HCT116 (cell line): ENCODE results near the gene GFPT1. TPM values are rescaled to one million over a fixed set of nuclear protein-coding genes. Genes with fewer than 3 reads are reported as not detected.

Experiments used
- ATAC-seq: fragments of 200-7000 bp; cut with Tn5 transposase; 2 replicates; pipeline ENCODE4 v1.9.1; 2020; ENCODE audit warnings: mild to moderate bottlenecking, moderate library complexity
- BruUV-seq: library from RNA; stranded (reverse); fragments of 400-500 nt; replicated peaks from 2 replicates; lab custom pipeline; 2021; lab: Mats Ljungman, UMichigan
- CTCF ChIA-PET: fragments of 300-600 bp; sonication (Branson Sonifier 250); formaldehyde crosslinking; loops from one replicate; lab custom pipeline; 2021; ENCODE audit warnings: antibody characterized with exemption; lab: Charles Lee
- POLR2A ChIA-PET: fragments of 300-600, 350-600 bp; sonication (Branson Sonifier 250); formaldehyde crosslinking; loops from one replicate; lab custom pipeline; 2021; ENCODE audit warnings: antibody characterized with exemption; lab: Charles Lee
- RAD21 ChIA-PET, 2 experiments: fragments of 300-600 bp; sonication (Branson Sonifier 250); formaldehyde crosslinking; loops; one replicate each; lab custom pipeline; 2023; ENCODE audit warnings: low total read pairs in 2 of 2; ENCODE audit not compliant: uncharacterized antibody in 2 of 2, unreplicated experiment in 2 of 2, low non-redundant PET in 1 of 2; lab: Charles Lee
- DNase-seq: peaks from one replicate; pipeline ENCODE4 v3.0.0-alpha.2; 2010; ENCODE audit warnings: low read depth, low spot score
- H2AFZ ChIP-seq: fragments of 200-600 bp; shearing (Covaris generic), sonication (generic); 2 replicates; pipeline ENCODE4 v1.6.1; 2017; ENCODE audit warnings: low read depth, mixed run types, mixed read lengths, antibody characterized with exemption, low read length; ENCODE audit not compliant: poor library complexity, severe bottlenecking
- H3K27ac ChIP-seq: 2 replicates; pipeline ENCODE4 v1.5.1; 2012; ENCODE audit warnings: low read depth, low read length
- H3K27me3 ChIP-seq: fragments of 200-600 bp; sonication (generic); 2 replicates; pipeline ENCODE4 v1.6.1; 2016; ENCODE audit warnings: mixed run types, low read length, mixed read lengths; ENCODE audit not compliant: insufficient read depth
- H3K36me3 ChIP-seq, 2 experiments: fragments of 200-500 bp in 1 of 2; fragments of 200-600 bp in 1 of 2; sonication (Bioruptor generic) in 1 of 2; sonication (generic) in 1 of 2; 2 replicates each; pipeline versions ENCODE4 v1.5.1 to v1.6.1; 2014 to 2016; ENCODE audit warnings: low read length in 2 of 2, inconsistent platforms in 1 of 2, mixed read lengths in 1 of 2, mixed run types in 1 of 2; ENCODE audit not compliant: insufficient read depth in 2 of 2, control insufficient read depth in 1 of 2
- H3K4me1 ChIP-seq, 2 experiments: fragments of 200-600 bp in 1 of 2; sonication (generic) in 1 of 2; 2 replicates each; pipeline versions ENCODE4 v1.5.1 to v1.6.1; 2012 to 2017; ENCODE audit warnings: low read length in 2 of 2, inconsistent platforms in 1 of 2, mild to moderate bottlenecking in 1 of 2, mixed read lengths in 1 of 2, mixed run types in 1 of 2, moderate library complexity in 1 of 2; ENCODE audit not compliant: insufficient read depth in 2 of 2, control insufficient read depth in 1 of 2
- H3K4me2 ChIP-seq: fragments of 200-600 bp; sonication (generic); 2 replicates; pipeline ENCODE4 v1.6.1; 2017; ENCODE audit warnings: mixed run types, low read length, mixed read lengths
- H3K4me3 ChIP-seq, 2 experiments: fragments of 200-600 bp in 1 of 2; sonication (generic) in 1 of 2; replicated peaks in 1 of 2; 2 replicates each; pipeline ENCODE4 v1.5.1; 2011 to 2016; ENCODE audit warnings: low read length in 2 of 2, control low read depth in 1 of 2, low read depth in 1 of 2, mild to moderate bottlenecking in 1 of 2, mixed read lengths in 1 of 2, mixed run types in 1 of 2
- H3K79me2 ChIP-seq: fragments of 200-600 bp; sonication (generic); 2 replicates; pipeline ENCODE4 v1.6.1; 2017; ENCODE audit warnings: mild to moderate bottlenecking, mixed run types, low read length, moderate library complexity, mixed read lengths; ENCODE audit not compliant: insufficient read depth
- H3K9ac ChIP-seq: fragments of 200-600 bp; sonication (generic); 2 replicates; pipeline ENCODE4 v1.6.1; 2016; ENCODE audit warnings: low read length, mixed read lengths
- H3K9me2 ChIP-seq: fragments of 200-600 bp; sonication (generic), shearing (Covaris generic); 2 replicates; pipeline ENCODE4 v1.6.1; 2017; ENCODE audit warnings: mixed run types, mild to moderate bottlenecking, moderate library complexity; ENCODE audit not compliant: insufficient read depth
- H3K9me3 ChIP-seq, 2 experiments: fragments of 200-500 bp in 1 of 2; fragments of 200-600 bp in 1 of 2; sonication (Bioruptor generic) in 1 of 2; sonication (generic) in 1 of 2; 2 replicates each; pipeline ENCODE4 v1.6.1; 2014 to 2017; ENCODE audit warnings: low read length in 2 of 2, mixed read lengths in 2 of 2, inconsistent platforms in 1 of 2, low read depth in 1 of 2, mild to moderate bottlenecking in 1 of 2, mixed run types in 1 of 2, moderate library complexity in 1 of 2; ENCODE audit not compliant: control insufficient read depth in 1 of 2, insufficient read depth in 1 of 2
- H4K20me1 ChIP-seq: fragments of 200-600 bp; sonication (generic), shearing (Covaris generic); 2 replicates; pipeline ENCODE4 v1.6.1; 2017; ENCODE audit warnings: mixed run types, mild to moderate bottlenecking, moderate library complexity; ENCODE audit not compliant: insufficient read depth
- CBX3 ChIP-seq: IDR thresholded peaks from 2 replicates; pipeline ENCODE4 v1.6.1; 2012; ENCODE audit warnings: low read depth
- CEBPB ChIP-seq: IDR thresholded peaks from 2 replicates; pipeline ENCODE4 v1.6.1; 2012; ENCODE audit warnings: low read depth
- ELF1 ChIP-seq: IDR thresholded peaks from 2 replicates; pipeline ENCODE4 v1.6.1; 2012; ENCODE audit warnings: low read depth, borderline replicate concordance
- EZH2phosphoT487 ChIP-seq: fragments of 200-600 bp; IDR thresholded peaks from 2 replicates; pipeline ENCODE4 v1.6.1; 2018; ENCODE audit warnings: antibody characterized with exemption, borderline replicate concordance
- FOSL1 ChIP-seq: IDR thresholded peaks from 2 replicates; pipeline ENCODE4 v1.6.1; 2012; ENCODE audit warnings: low read depth
- JUND ChIP-seq: IDR thresholded peaks from 2 replicates; pipeline ENCODE4 v1.6.1; 2012
- POLR2A ChIP-seq: IDR thresholded peaks from 2 replicates; pipeline ENCODE4 v1.7.0; 2011; ENCODE audit warnings: borderline replicate concordance; ENCODE audit not compliant: insufficient read depth, insufficient read length; ENCODE audit errors: extremely low read depth
- POLR2AphosphoS5 ChIP-seq: IDR thresholded peaks from 2 replicates; pipeline ENCODE4 v1.6.1; 2011; ENCODE audit warnings: mild to moderate bottlenecking, low read depth, low read length, moderate library complexity
- RAD21 ChIP-seq: IDR thresholded peaks from 2 replicates; pipeline ENCODE4 v1.6.1; 2012; ENCODE audit warnings: low read depth, mild to moderate bottlenecking
- SIN3A ChIP-seq: IDR thresholded peaks from 2 replicates; pipeline ENCODE4 v1.6.1; 2012; ENCODE audit warnings: low read depth
- SP1 ChIP-seq: IDR thresholded peaks from 2 replicates; pipeline ENCODE4 v1.6.1; 2012; ENCODE audit warnings: low read depth
- SRF ChIP-seq: IDR thresholded peaks from 2 replicates; pipeline ENCODE4 v1.6.1; 2012; ENCODE audit warnings: low read depth
- TCF7L2 ChIP-seq: IDR thresholded peaks from 2 replicates; pipeline ENCODE4 v1.7.0; 2011; ENCODE audit warnings: borderline replicate concordance, inconsistent platforms; ENCODE audit not compliant: insufficient read depth, insufficient read length; ENCODE audit errors: extremely low read depth
- YY1 ChIP-seq: IDR thresholded peaks from 2 replicates; pipeline ENCODE4 v1.6.1; 2011; ENCODE audit warnings: low read length, low read depth, moderate library complexity, mild to moderate bottlenecking; ENCODE audit not compliant: insufficient replicate concordance; ENCODE audit errors: extremely low read depth
- ZFX ChIP-seq: fragments of 450-650 bp; IDR thresholded peaks from 2 replicates; pipeline ENCODE4 v1.6.1; 2017
- intact Hi-C: fragments of 100-400 bp; cut with micrococcal nuclease; formaldehyde crosslinking; loops from 2 replicates; pipeline ENCODE4 v1.10.0; 2022
- total RNA-seq: library from RNA; stranded (reverse); gene quantifications from one replicate; pipeline ENCODE4 v1.2.1, GENCODE V29; 2021; ENCODE audit not compliant: unreplicated experiment
- TF ChIP-seq, protein P1 (sequence below): IDR thresholded peaks from 2 replicates; pipeline ENCODE4 v1.6.1; 2012; ENCODE audit warnings: low read depth
- TF ChIP-seq, protein P2 (sequence below): IDR thresholded peaks from 2 replicates; pipeline ENCODE4 v1.6.1; 2011; ENCODE audit warnings: mild to moderate bottlenecking, low read length, moderate library complexity; ENCODE audit not compliant: insufficient replicate concordance; ENCODE audit errors: extremely low read depth
- TF ChIP-seq, protein P3 (sequence below): IDR thresholded peaks from 2 replicates; pipeline ENCODE4 v1.6.1; 2012
- TF ChIP-seq, protein P4 (sequence below): IDR thresholded peaks from 2 replicates; pipeline ENCODE4 v1.6.1; 2012

Gene GFPT1
- total RNA-seq, 1 experiment from 2014 or later = 62.4 TPM

DNA sequence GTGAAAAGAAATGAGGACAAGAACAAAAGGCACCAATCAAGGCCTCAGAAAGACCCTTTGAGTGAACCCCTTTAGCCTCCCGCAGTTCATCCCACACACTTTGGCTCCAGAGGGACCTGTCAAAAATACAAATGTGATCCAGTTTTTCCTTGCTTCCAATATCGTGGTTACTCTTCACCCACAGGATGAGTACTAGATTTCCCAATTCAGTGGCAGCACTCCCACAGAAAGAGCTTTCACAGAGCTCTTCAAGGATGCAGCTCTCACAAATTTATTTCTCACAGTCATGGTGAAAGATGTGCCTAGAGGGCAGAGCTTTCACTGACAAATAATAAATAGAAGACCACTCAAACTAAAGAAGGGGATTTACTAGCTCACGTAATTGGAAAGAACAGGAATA is 3.0 kb upstream of the GFPT1 start:
- BruUV-seq = no TSS peak
- ATAC-seq = no peak

More for the DNA sequence above, 3.0 kb upstream of the GFPT1 start:
- Histone ChIP-seq H3K4me1 (peaks cover 8 to 15% of the 10 kb centered on the region in 2 experiments; a peak in 3 of 4 replicates), H3K79me2 (peaks cover 17% of the 10 kb centered on the region), H3K9me3 (no peaks in the 10 kb centered on the region), H3K27me3 (no peaks in the 10 kb centered on the region), H3K9me2 (no peaks in the 10 kb centered on the region), H3K9ac (no peak overlapping the region), H3K27ac (no peak overlapping the region), H3K4me2 (no peak overlapping the region), H2AFZ (no peak overlapping the region), H3K36me3 (no peaks in the 10 kb centered on the region)
- RAD21 ChIA-PET = no interaction called here
- CTCF ChIA-PET = interaction anchor here (1.2 kb wide), 1 partner anchor 14 kb away, joined by 4 read pairs; no protein-coding TSS in a partner anchor
- POLR2A ChIA-PET = no interaction called here
- intact Hi-C loops = no loop called here
- TF ChIP-seq SIN3A (no peak), YY1 (no peak), SP1 (no peak), EZH2phosphoT487 (no peak), TCF7L2 (no peak), SRF (no peak), CEBPB (no peak), POLR2A (no peak), POLR2AphosphoS5 (no peak), ZFX (no peak), RAD21 (no peak), ELF1 (no peak), FOSL1 (no peak), JUND (no peak), CBX3 (no peak)
- TF ChIP-seq, protein P1, sequence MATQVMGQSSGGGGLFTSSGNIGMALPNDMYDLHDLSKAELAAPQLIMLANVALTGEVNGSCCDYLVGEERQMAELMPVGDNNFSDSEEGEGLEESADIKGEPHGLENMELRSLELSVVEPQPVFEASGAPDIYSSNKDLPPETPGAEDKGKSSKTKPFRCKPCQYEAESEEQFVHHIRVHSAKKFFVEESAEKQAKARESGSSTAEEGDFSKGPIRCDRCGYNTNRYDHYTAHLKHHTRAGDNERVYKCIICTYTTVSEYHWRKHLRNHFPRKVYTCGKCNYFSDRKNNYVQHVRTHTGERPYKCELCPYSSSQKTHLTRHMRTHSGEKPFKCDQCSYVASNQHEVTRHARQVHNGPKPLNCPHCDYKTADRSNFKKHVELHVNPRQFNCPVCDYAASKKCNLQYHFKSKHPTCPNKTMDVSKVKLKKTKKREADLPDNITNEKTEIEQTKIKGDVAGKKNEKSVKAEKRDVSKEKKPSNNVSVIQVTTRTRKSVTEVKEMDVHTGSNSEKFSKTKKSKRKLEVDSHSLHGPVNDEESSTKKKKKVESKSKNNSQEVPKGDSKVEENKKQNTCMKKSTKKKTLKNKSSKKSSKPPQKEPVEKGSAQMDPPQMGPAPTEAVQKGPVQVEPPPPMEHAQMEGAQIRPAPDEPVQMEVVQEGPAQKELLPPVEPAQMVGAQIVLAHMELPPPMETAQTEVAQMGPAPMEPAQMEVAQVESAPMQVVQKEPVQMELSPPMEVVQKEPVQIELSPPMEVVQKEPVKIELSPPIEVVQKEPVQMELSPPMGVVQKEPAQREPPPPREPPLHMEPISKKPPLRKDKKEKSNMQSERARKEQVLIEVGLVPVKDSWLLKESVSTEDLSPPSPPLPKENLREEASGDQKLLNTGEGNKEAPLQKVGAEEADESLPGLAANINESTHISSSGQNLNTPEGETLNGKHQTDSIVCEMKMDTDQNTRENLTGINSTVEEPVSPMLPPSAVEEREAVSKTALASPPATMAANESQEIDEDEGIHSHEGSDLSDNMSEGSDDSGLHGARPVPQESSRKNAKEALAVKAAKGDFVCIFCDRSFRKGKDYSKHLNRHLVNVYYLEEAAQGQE = no peak
- TF ChIP-seq, protein P2, sequence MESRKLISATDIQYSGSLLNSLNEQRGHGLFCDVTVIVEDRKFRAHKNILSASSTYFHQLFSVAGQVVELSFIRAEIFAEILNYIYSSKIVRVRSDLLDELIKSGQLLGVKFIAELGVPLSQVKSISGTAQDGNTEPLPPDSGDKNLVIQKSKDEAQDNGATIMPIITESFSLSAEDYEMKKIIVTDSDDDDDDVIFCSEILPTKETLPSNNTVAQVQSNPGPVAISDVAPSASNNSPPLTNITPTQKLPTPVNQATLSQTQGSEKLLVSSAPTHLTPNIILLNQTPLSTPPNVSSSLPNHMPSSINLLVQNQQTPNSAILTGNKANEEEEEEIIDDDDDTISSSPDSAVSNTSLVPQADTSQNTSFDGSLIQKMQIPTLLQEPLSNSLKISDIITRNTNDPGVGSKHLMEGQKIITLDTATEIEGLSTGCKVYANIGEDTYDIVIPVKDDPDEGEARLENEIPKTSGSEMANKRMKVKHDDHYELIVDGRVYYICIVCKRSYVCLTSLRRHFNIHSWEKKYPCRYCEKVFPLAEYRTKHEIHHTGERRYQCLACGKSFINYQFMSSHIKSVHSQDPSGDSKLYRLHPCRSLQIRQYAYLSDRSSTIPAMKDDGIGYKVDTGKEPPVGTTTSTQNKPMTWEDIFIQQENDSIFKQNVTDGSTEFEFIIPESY = no peak
- TF ChIP-seq, protein P3, sequence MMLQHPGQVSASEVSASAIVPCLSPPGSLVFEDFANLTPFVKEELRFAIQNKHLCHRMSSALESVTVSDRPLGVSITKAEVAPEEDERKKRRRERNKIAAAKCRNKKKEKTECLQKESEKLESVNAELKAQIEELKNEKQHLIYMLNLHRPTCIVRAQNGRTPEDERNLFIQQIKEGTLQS = no peak
- TF ChIP-seq, protein P4, sequence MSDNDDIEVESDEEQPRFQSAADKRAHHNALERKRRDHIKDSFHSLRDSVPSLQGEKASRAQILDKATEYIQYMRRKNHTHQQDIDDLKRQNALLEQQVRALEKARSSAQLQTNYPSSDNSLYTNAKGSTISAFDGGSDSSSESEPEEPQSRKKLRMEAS = no peak
- TF ChIP-seq, all 23 proteins: peak for 0
- Histone ChIP-seq H4K20me1 (no peaks in the 10 kb centered on the region), H3K4me3 (no peak overlapping the region)
- no peak for DNase-seq
